Testis (tissue), 3 donors: ENCODE data around the gene TIMM8B. TPM values are rescaled to one million over a fixed set of nuclear protein-coding genes. Genes with fewer than 3 reads are reported as not detected.

Experiments used
- DNase-seq: peaks from one replicate; pipeline ENCODE4 v3.0.0-alpha.2; 2019
- H3K27ac ChIP-seq, 2 donors: fragments of 200-600 bp; sonication (generic); one replicate each; pipeline ENCODE4 v1.5.1; 2019
- H3K27me3 ChIP-seq: fragments of 200-600 bp; sonication (generic); one replicate; pipeline ENCODE4 v1.5.1; 2019
- H3K36me3 ChIP-seq: fragments of 200-600 bp; sonication (generic); one replicate; pipeline ENCODE4 v1.5.1; 2017; ENCODE audit warnings: low read depth; ENCODE audit errors: missing control alignments
- H3K4me1 ChIP-seq: fragments of 200-600 bp; sonication (generic); one replicate; pipeline ENCODE4 v1.5.1; 2019
- H3K4me3 ChIP-seq, 2 donors: fragments of 200-600 bp; sonication (generic); one replicate each; pipeline ENCODE4 v1.5.1; 2017 to 2019
- H3K9me3 ChIP-seq: fragments of 200-600 bp; sonication (generic); one replicate; pipeline ENCODE4 v1.5.1; 2017
- CTCF ChIP-seq, 3 experiments: fragments of 450-650 bp in 2 of 3; fragments of 200-600 bp in 1 of 3; sonication (generic) in 1 of 3; IDR thresholded peaks; one replicate each; pipeline ENCODE4 v1.5.1; 2016 to 2019; ENCODE audit warnings: antibody characterized with exemption in 3 of 3, mild to moderate bottlenecking in 2 of 3, moderate library complexity in 1 of 3
- POLR2A ChIP-seq: fragments of 450-650 bp; IDR thresholded peaks from one replicate; pipeline ENCODE4 v1.6.1; 2017; ENCODE audit warnings: antibody characterized with exemption, mild to moderate bottlenecking, moderate library complexity
- intact Hi-C: fragments of 100-400 bp; cut with DNase I; formaldehyde crosslinking; loops from one replicate; pipeline ENCODE4 v1.15.1; 2023; ENCODE audit warnings: low total_unique reads
- polyA plus RNA-seq: library from polyadenylated mRNA; stranded (reverse); fragments of 350-450 nt; fragmentation: Illumina TruSeq; extraction: RNeasy Lipid Tissue Mini Kit (QIAGEN cat#74804); gene quantifications from one replicate; pipeline ENCODE4 v1.2.3, GENCODE V29; 2014; ENCODE audit warnings: low read depth, low replicate concordance; ENCODE audit not compliant: insufficient read depth
- small RNA-seq, 2 donors: library from RNA; depleted of rRNA; stranded (forward); fragments of <200 nt; gene quantifications; one replicate each; pipeline ENCODE3, GENCODE V24; 2016
- total RNA-seq, 2 donors: library from RNA; depleted of rRNA; stranded (reverse); fragments of >200 nt; gene quantifications; one replicate each; pipeline ENCODE4 v1.2.3, GENCODE V29; 2016

The TIMM8B gene
- total and polyA plus RNA-seq, 3 donors from 2014 or later: 50.9 to 72.4 (median 61.3) TPM

- no peaks in the 10 kb centered on the region for H3K27me3 ChIP-seq
- TF ChIP-seq POLR2A (no peak), CTCF (IDR thresholded peaks at IDR 0.05) (no peak)
- H3K36me3 ChIP-seq: no peaks in the 10 kb centered on the region
- no peaks in the 10 kb centered on the region for H3K9me3 ChIP-seq
- DNase-seq: no peak
- intact Hi-C loops: no loop called here
- H3K4me3 ChIP-seq: no peak overlapping the region
- H3K4me1 ChIP-seq: no peaks in the 10 kb centered on the region
- H3K27ac ChIP-seq: no peak overlapping the region
Observed at GRCh38 chr11:112037527-112037926, 49.0 kb downstream of the TIMM8B start.

Small RNAs within 50 kb of the gene (small RNA-seq; reads per million reads assigned to genes)
- gene AP000907.3: 0 reads per million in 2 donors

Other genes starting within 250 kb of the TIMM8B start
- gene ALG9, start 215.2 kb downstream of the TIMM8B start, total RNA-seq: 10 to 100 TPM; 41.3 to 42.0 TPM
- 40.1 TPM for gene ALG9, start 215.2 kb downstream of the TIMM8B start, polyA plus RNA-seq
- gene FDXACB1, start 207.6 kb downstream of the TIMM8B start, total RNA-seq: 1 to 10 TPM; 7.4 to 7.8 TPM
- 7.2 TPM for gene FDXACB1, start 207.6 kb downstream of the TIMM8B start, polyA plus RNA-seq
- 10 to 100 TPM; 62.7 to 68.5 TPM for gene CFAP68, start 207.2 kb downstream of the TIMM8B start, total RNA-seq
- gene CFAP68, start 207.2 kb downstream of the TIMM8B start, polyA plus RNA-seq: 103 TPM
- gene CRYAB, start 175.0 kb downstream of the TIMM8B start, total RNA-seq: 10 to 100 TPM; 18.4 to 20.6 TPM
- gene CRYAB, start 175.0 kb downstream of the TIMM8B start, polyA plus RNA-seq: 116 TPM
- not detected for gene HSPB2, start 174.0 kb downstream of the TIMM8B start, total RNA-seq
- 6.0 TPM for gene HSPB2, start 174.0 kb downstream of the TIMM8B start, polyA plus RNA-seq
- 1 to 10 TPM; 1.4 to 2.0 TPM for gene C11orf52, start 167.8 kb downstream of the TIMM8B start, total RNA-seq
- gene C11orf52, start 167.8 kb downstream of the TIMM8B start, polyA plus RNA-seq: 1.6 TPM
- 10 to 100 TPM; 21.8 to 26.6 TPM for gene DIXDC1, start 149.4 kb downstream of the TIMM8B start, total RNA-seq
- gene DIXDC1, start 149.4 kb downstream of the TIMM8B start, polyA plus RNA-seq: 49.5 TPM
- gene DLAT, start 61.3 kb downstream of the TIMM8B start, total RNA-seq: 10 to 100 TPM; 20.9 to 21.9 TPM
- 23.2 TPM for gene DLAT, start 61.3 kb downstream of the TIMM8B start, polyA plus RNA-seq
- 10 to 100 TPM; 31.2 to 59.5 TPM for gene PIH1D2, start 12.7 kb downstream of the TIMM8B start, total RNA-seq
- 97.8 TPM for gene PIH1D2, start 12.7 kb downstream of the TIMM8B start, polyA plus RNA-seq
- gene NKAPD1, start 12.5 kb downstream of the TIMM8B start, total RNA-seq: 10 to 100 TPM; 14.8 to 20.8 TPM
- 18.7 TPM for gene NKAPD1, start 12.5 kb downstream of the TIMM8B start, polyA plus RNA-seq
- gene SDHD, start 117 bp upstream of the TIMM8B start, total RNA-seq: 10 to 100 TPM; 48.7 to 60.5 TPM
- gene SDHD, start 117 bp upstream of the TIMM8B start, polyA plus RNA-seq: 75.9 TPM
- gene IL18, start 77.3 kb upstream of the TIMM8B start, total RNA-seq: 1 to 10 TPM; 4.7 to 7.9 TPM
- gene IL18, start 77.3 kb upstream of the TIMM8B start, polyA plus RNA-seq: 7.4 TPM
- 10 to 100 TPM in 1 of 2 donors, 1 to 10 TPM in 1; 6.3 to 11.6 TPM for gene TEX12, start 80.6 kb upstream of the TIMM8B start, total RNA-seq
- gene TEX12, start 80.6 kb upstream of the TIMM8B start, polyA plus RNA-seq: 21.8 TPM
- gene BCO2, start 88.8 kb upstream of the TIMM8B start, total RNA-seq: 10 to 100 TPM; 10.4 to 11.0 TPM
- 10.2 TPM for gene BCO2, start 88.8 kb upstream of the TIMM8B start, polyA plus RNA-seq
- gene PTS, start 139.7 kb upstream of the TIMM8B start, total RNA-seq: 10 to 100 TPM; 30.1 to 33.9 TPM
- gene PTS, start 139.7 kb upstream of the TIMM8B start, polyA plus RNA-seq: 28.0 TPM
- not detected for gene PLET1, start 174.1 kb upstream of the TIMM8B start, total RNA-seq
- not detected for gene PLET1, start 174.1 kb upstream of the TIMM8B start, polyA plus RNA-seq